NCI-H345 (cell line): ENCODE measurements around the gene AGAP1.

Source experiments
- DNase-seq: peaks from one replicate; lab custom pipeline; 2025; lab: John Stamatoyannopoulos, UW

AGAP1 gene

GRCh38 chr2:235812185-235812665 is 318.4 kb downstream of the AGAP1 start:
- DNase-seq, result no peak

GRCh38 chr2:235813398-235813797 is 319.6 kb downstream of the AGAP1 start:
- no peak for DNase-seq

- no peak for DNase-seq
Measured at GRCh38 chr2:235820571-235820970, 326.7 kb downstream of the AGAP1 start.

DNA sequence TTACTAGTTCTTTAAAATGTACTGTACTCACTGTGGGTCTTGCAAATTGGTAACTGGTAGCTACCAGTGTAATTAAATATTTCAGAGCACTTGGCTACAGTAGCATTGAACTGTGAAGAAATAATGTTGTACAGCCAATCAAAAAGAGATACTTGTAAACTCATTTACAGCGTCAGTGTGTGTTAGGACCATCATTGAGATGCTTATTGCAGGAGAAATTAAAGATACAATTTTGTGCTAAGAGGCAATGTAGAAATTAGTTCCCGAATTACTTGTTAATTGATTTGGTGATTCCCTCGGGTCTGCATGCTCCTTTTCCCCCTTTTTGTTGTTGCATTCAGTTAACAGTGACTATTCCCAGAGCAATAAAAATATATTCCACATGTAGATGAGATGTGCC is 330.5 kb downstream of the AGAP1 start:
- DNase-seq, result no peak

DNA sequence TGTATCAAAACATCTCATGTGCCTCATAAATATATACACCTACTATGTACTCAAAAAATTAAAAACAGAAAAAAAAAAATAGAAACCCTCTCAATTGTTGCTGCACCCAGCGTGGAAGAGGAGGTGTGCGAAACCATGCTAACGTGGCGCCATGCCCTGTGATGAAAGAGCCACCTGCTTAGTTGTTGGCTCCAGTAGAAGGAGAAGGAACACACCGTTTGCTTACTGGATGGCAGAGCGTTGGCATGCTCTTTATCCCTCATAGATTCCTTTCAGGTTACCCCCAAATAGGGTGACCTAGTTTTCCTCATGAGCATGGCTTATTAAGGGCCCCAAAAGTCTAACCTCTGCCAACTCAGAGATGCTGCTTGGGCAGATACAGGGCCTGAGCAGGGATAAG is 332.1 kb downstream of the AGAP1 start:
- no peak for DNase-seq

GRCh38 chr2:235826826-235827225 is 333.0 kb downstream of the AGAP1 start:
- DNase-seq, result no peak

DNA sequence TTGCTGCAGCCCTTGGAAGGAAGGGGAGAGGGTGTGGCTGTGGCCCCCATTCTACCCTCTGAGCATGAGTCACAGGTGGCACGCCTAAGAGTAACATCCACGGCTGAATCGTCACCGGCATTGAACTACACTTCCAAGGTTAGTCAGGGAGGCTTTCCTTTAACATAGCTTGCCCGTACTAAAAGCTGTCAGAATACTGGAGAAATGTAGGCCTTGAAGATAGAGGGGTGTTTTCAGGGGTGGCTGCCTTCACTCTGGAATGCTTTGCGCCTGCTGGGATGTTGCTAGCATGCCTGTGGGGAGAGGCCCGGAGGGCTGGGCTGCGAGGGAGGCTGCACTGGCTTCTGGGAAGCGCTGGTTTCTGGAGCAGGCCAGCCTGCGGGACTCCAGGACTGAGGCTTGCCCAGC is 333.7 kb downstream of the AGAP1 start:
- DNase-seq, result no peak

DNA sequence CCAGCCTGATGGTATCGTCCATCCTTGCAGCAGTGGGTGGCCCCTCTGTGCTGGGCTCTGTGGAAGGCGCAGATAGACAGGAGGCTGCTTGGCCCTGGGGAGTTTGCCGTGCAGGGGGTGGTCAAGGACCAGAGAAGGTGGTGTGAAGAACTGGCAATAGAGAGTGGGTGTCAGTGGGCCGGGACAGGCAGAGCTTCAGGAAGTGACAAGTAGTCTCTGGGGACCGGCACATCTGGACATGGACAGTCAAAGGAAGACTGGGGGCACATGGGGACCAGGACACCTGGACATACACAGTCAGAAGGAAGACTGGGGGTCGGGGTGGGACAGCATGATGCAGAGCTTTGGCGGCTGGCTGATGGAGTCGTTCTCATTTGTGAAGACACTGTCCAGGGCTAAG is 335.9 kb downstream of the AGAP1 start:
- no peak for DNase-seq

- no peak for DNase-seq
Measured at GRCh38 chr2:235831755-235832154, 337.9 kb downstream of the AGAP1 start.

DNA sequence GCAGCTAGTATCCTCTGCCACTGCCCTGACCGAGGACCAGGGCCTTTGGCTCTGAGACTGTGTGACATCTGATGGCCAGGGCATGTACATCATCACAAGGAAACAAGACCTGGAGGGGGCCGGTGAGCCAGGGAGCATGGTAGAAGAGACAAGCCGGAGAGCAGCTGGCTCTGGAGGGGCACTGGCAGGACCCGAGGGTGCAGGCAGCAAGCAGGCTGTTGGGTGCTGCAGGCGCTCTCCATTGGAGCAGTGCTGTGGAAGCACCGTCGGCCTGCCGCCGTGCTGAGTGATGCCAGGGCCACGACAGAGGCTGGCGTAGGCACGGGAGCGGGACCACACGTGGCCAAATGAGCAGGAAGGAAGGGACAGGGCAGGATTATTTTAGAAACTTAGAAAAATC is 339.1 kb downstream of the AGAP1 start:
- no peak for DNase-seq

DNA sequence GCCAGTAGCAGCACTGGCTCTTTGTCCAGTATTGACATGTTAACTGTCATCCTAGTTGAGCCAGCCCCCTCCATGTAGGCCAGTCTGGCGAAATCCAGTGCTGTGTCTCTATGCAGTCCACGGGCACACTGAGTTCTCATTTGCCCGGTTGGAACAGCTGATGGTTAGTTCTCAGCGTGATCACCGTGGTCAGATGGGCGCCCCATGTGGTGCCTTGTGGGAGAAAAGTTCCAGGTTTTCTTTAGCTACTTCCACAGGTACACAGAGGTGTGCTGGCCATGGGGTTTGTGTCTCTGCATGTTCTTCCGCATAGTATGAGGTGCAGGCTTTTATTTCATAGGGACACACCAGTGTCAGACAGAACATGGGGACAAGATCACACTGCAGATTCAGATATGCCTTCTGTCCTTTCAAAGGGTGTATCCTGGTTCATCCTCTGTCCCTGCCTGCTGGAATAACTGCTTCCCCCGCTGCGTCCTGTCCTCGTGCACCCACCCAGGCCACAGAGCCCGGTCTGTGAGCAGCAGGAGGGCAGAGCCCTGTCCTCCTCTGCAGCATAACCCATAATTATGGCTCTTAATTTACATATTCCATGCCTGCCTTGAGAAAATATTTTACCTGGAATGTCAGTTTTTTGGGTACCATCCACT is 340.3 kb downstream of the AGAP1 start:
- DNase-seq, result no peak

GRCh38 chr2:235834781-235835180 is 340.9 kb downstream of the AGAP1 start:
- no peak for DNase-seq

- no peak for DNase-seq
Measured at GRCh38 chr2:235835810-235836209, 342.0 kb downstream of the AGAP1 start.

DNA sequence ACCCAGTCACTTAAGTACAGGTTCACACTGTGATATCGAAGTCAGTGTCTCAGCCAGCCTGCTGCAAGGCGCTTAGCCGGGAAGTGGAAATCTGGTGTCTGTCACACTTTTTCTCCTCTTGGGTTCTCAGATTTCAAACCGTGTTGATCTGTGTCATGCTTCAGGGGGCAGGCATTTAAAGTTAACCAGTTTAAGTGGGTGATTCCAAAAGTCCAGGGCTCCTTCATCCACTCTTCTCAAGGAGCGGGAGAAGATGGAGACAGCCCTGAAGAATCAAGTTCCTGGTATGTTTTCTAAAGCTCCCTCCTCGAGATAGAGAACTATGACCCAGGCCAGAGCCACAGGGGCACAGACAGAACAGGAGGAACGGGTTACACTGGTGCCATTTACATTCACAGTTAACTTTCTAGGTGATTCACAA is 342.7 kb downstream of the AGAP1 start:
- DNase-seq, result no peak

- no peak for DNase-seq
Measured at GRCh38 chr2:235839226-235839625, 345.4 kb downstream of the AGAP1 start.

DNA sequence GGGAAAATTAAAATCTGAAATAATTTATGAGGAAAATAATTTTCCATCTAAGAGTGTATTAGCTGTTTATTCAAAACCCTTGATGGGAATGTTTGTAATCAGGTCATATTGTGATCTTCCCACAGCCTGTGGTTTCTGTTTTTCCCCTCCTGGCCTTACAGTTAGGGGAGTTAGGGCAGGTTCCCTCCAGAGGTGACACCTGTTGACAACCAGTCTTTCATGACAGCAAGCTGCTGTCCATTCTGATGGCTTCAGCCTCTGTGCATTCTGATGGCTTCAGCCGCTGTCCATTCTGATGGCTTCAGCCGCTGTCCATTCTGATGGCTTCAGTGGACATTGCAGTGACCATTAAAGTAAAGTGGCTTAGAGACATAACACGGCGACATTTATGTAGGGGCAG is 346.1 kb downstream of the AGAP1 start:
- no peak for DNase-seq

- no peak for DNase-seq
Measured at GRCh38 chr2:235841863-235842262, 348.0 kb downstream of the AGAP1 start.

DNA sequence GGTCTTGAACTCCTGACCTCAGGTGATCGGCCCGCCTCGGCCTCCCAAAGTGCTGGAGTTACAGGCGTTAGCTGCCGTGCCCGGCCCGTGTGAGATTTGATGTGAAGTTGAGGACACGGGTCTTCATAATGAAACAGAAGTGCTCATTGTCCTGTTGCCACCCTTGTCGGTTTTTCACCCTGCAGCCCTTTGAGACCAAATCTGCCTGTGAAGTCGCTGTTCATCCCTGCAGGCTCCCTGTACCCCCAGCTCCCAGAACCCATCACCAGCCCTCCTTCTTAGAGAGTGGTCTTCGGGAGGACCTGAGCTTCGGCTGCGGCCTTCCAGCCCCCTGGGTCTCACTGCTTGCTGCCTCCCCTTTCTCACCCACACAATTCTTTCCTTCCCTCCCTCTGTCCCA is 349.1 kb downstream of the AGAP1 start:
- DNase-seq, result no peak

GRCh38 chr2:235843591-235844395 is 349.9 kb downstream of the AGAP1 start:
- no peak for DNase-seq

- no peak for DNase-seq
Measured at GRCh38 chr2:235844561-235844960, 350.7 kb downstream of the AGAP1 start.

- DNase-seq, result no peak
Measured at GRCh38 chr2:235845245-235845644, 351.4 kb downstream of the AGAP1 start.

DNA sequence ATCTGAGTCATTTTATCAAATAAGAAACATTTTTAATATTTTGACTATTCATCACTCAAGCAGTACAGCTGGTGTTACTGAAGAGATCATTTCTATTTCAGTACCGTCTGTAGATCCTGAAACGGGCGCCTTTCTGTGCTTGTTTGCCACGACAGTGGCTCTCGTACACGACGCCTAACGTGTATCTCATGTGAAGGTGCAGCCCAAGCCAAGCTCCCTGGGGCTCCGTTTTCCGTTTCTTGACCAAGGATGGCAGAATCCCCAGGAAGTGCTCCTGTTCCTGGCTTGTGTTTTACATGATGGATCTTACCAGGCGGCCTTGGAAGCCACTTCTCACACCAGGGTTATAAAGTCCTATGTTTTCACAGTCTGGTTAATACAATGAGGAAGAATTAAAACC is 353.7 kb downstream of the AGAP1 start:
- DNase-seq, result no peak

DNA sequence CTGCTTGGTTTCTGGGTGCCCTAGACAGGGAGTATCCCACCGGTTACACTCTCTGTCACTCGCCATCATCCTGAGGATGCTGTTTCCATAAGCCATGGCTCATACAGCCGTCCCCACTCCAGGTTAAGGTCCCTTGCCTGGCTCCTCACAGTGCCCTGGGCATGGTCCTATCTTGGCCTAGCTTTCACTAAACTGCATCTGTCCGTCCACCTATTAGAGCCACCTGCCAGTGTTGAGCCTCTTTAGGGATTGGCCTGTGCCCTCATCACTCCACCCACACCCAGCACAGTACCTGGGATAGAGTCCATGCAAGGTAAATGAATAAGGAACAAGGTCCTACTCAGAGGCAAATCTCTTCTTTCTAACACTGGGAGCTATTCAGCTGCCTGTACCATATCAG is 354.2 kb downstream of the AGAP1 start:
- no peak for DNase-seq

DNA sequence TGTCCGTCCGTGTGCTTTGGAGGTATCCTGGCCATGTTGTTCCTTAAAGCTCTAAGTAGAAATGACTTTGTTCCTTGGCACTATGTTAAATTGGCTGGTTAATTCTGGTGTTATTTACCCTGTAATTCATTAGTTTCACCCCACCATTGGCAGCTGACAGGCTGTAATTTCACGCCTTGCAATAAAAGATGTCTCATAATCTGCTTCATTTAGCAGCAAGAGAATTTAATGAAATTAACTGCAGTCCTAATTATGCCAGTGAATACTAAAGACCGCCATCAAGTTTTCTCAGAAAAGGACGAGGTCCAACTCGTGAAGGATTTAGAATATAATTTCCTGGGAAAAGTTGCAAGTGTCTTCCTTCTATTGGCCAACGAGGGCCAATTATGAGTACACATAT is 355.1 kb downstream of the AGAP1 start:
- DNase-seq, result no peak
